Measurements from ENCODE around the gene CITED2.

GRCh38 chr6:139367810-139368351, 6.6 kb downstream of the CITED2 start:
- no peak for TF ChIP-seq YY1 (IDR thresholded peaks at IDR 0.05; ENCODE audit: insufficient read depth, insufficient read length)
- TF ChIP-seq SUZ12 (IDR thresholded peaks at IDR 0.05; ENCODE audit: extremely low read depth, insufficient read depth, insufficient read length) = no peak

All from NT2/D1 (cell line).